NT2/D1 (cell line): ENCODE measurements around the gene WBP11.
"Not testable (repeated sequence)": the region's sequence is repeated elsewhere in the genome, so short reads cannot be mapped to it uniquely, and the experiment has no call there.

ENCODE experiments used
- SUZ12 ChIP-seq: IDR thresholded peaks from 2 replicates; pipeline ENCODE4 v1.6.1; 2011; ENCODE audit not compliant: insufficient read length, insufficient read depth; ENCODE audit errors: extremely low read depth
- YY1 ChIP-seq: IDR thresholded peaks from 2 replicates; pipeline ENCODE4 v1.6.1; 2011; ENCODE audit not compliant: insufficient read length, insufficient read depth
- ZNF274 ChIP-seq: IDR thresholded peaks from 2 replicates; pipeline ENCODE4 v1.6.1; 2011; ENCODE audit warnings: mild to moderate bottlenecking, low read depth, low read length

DNA sequence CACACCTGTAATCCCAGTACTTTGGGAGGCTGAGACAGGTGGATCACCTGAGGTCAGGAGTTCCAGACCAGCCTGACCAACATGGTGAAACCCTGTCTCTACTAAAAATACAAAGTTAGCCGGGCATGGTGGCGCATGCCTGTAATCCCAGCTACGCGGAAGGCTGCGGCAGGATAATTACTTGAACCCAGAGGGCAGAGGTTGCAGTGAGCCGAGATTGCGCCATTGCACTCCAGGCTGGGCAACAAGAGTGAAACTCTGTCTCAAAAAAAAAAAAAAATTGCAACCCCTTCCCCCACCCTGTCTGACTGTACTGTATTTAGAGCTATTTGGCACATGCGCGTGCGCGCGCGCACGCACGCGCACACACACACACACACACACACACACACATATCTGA lies 66.8 kb downstream of the WBP11 start:
- TF ChIP-seq SUZ12, YY1, ZNF274: not testable (repeated sequence)
